ENCODE measurements around the gene CREB5. TPM values are rescaled to one million over a fixed set of nuclear protein-coding genes. Genes with fewer than 3 reads are reported as not detected.
A peak's percentile ranks its signal among the peaks of the same experiment; 100 is the strongest.

CREB5 gene
- total RNA-seq, 2 donors from 2014 or later: 0.81 to 1.8 TPM

DNA sequence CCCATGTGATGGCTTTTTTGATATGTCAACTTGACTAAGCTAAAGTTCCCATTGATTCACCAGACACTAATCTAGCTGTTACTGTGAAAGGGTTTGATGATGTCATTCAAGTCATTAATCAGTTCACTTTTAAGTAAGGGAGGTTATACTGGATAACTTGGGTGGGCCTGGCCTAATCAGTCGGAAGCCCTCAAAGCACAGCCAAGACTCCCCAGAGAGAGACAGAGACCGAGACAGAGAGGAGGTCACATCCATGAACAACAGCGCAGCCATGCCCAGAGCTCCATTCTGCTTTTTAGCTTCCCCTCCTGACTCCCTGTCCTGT is 442.4 kb downstream of the CREB5 start:
- Mint-ChIP-seq H3K4me3 (peak overlapping the region; percentile 76), H3K27me3 (peaks cover 55% of the 10 kb centered on the region)
- no peak for DNase-seq

DNA sequence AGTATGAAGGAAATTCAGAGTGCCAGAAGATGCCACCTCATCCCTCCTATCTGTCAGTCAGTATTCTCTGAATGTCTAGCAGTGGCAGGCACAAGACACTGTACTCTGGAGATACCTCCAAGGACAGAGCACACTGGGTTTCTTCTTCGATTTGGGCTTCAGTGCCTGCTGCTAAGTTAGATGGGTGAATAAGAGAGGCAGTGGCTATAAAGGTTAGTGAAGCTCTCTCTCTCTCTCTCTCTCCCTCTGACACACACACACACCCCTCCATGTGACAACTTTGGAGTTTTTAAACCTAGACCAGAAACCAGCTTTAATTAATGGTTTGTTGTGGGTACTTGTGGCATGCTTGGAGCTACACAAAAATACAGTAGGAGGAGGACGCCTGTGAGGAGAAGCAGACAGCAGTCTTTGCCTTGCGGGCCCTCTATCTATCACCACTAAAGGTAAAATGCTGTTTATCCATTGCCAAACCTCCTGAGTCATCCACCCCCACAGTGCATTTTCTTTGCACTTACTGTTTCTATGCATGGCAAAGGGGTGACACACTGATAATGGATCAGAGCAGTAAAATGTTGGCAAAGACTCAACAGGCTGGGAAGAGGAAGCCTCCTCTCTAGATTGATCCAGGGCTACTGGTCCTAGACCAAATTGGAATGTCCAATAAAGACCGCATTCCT is 443.4 kb downstream of the CREB5 start:
- no peaks in the 10 kb centered on the region for H3K9me3 ChIP-seq (ENCODE audit: control insufficient read depth, low read length, poor library complexity, severe bottlenecking)
- DNase-seq (no peak), ATAC-seq (no peak)
- Mint-ChIP-seq H3K4me3 (peak overlapping the region; percentile 36), H3K4me1 (peaks cover 6% of the 10 kb centered on the region), H3K36me3 (ENCODE audit: low read depth) (peaks cover 3% of the 10 kb centered on the region), H3K27me3 (peaks cover 63% of the 10 kb centered on the region), H3K27ac (no peak overlapping the region)

More for the DNA sequence above, 442.4 kb downstream of the CREB5 start:
- no peaks in the 10 kb centered on the region for H3K9me3 ChIP-seq (ENCODE audit: control insufficient read depth, low read length, poor library complexity, severe bottlenecking)
- ATAC-seq: no peak
- Mint-ChIP-seq H3K4me1 (peaks cover 6% of the 10 kb centered on the region), H3K27ac (no peak overlapping the region), H3K36me3 (ENCODE audit: low read depth) (peaks cover 3% of the 10 kb centered on the region)

DNA sequence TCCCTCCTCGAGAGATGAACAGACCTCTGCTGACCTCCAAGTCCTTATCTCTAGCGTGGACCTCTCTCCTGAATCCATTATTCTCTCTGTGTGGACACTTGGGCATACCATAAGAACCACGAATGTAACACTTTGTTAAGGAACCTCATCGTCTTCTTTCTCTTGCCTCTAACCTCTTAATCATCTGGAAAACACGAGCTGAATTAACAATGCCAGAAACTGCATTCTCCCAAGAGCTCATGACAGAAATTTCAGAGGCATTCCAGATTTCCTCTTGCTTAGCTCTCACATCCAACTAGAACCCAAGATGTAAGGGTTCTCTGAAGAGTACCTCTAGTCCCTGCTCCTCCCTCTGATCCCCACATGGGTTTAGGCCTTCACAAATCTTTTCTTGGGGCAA is 444.3 kb downstream of the CREB5 start:
- DNase-seq (no peak), ATAC-seq (no peak)
- Mint-ChIP-seq H3K4me3 (no peak overlapping the region), H3K4me1 (peaks cover 6% of the 10 kb centered on the region), H3K27ac (no peak overlapping the region), H3K36me3 (ENCODE audit: low read depth) (peaks cover 3% of the 10 kb centered on the region), H3K27me3 (peaks cover 62% of the 10 kb centered on the region)
- H3K9me3 ChIP-seq (ENCODE audit: control insufficient read depth, low read length, poor library complexity, severe bottlenecking): no peaks in the 10 kb centered on the region

- Mint-ChIP-seq H3K4me3 (no peak overlapping the region), H3K27me3 (peaks cover 50% of the 10 kb centered on the region), H3K36me3 (ENCODE audit: low read depth) (peaks cover 3% of the 10 kb centered on the region), H3K27ac (no peak overlapping the region), H3K4me1 (peaks cover 8% of the 10 kb centered on the region)
- DNase-seq (no peak), ATAC-seq (no peak)
- H3K9me3 ChIP-seq (ENCODE audit: control insufficient read depth, low read length, poor library complexity, severe bottlenecking): no peaks in the 10 kb centered on the region
Measured at GRCh38 chr7:28858206-28858605, 445.9 kb downstream of the CREB5 start.

DNA sequence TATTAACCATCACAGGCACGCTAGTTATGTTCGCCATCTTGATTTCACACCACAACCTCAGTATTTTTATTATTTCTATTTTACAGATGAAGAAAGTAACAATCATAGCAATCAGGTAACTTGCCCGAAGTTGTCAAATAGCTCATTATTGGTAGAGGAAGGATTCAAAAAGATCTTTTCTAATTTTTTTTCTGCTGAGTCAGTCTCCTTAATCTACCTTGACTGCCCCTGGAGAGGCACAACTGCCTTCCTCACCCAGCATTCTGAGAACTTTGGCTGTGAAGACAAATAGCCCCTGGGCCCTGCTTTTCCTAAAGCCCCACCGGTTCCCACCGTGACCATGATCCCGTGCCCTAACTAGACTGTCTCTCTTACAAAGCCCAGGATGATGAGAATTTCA is 446.6 kb downstream of the CREB5 start:
- Mint-ChIP-seq H3K27ac (no peak overlapping the region), H3K4me3 (no peak overlapping the region), H3K36me3 (ENCODE audit: low read depth) (peaks cover 3% of the 10 kb centered on the region), H3K4me1 (peaks cover 5% of the 10 kb centered on the region), H3K27me3 (peaks cover 46% of the 10 kb centered on the region)
- DNase-seq (no peak), ATAC-seq (no peak)
- H3K9me3 ChIP-seq (ENCODE audit: control insufficient read depth, low read length, poor library complexity, severe bottlenecking): no peaks in the 10 kb centered on the region

- DNase-seq: no peak
- Mint-ChIP-seq H3K27ac (no peak overlapping the region), H3K36me3 (ENCODE audit: low read depth) (peaks cover 3% of the 10 kb centered on the region), H3K4me3 (no peak overlapping the region), H3K4me1 (peaks cover 4% of the 10 kb centered on the region), H3K27me3 (peaks cover 38% of the 10 kb centered on the region)
- H3K9me3 ChIP-seq (ENCODE audit: control insufficient read depth, low read length, poor library complexity, severe bottlenecking): no peaks in the 10 kb centered on the region
- ATAC-seq: no peak
Measured at GRCh38 chr7:28861825-28862224, 449.5 kb downstream of the CREB5 start.

DNA sequence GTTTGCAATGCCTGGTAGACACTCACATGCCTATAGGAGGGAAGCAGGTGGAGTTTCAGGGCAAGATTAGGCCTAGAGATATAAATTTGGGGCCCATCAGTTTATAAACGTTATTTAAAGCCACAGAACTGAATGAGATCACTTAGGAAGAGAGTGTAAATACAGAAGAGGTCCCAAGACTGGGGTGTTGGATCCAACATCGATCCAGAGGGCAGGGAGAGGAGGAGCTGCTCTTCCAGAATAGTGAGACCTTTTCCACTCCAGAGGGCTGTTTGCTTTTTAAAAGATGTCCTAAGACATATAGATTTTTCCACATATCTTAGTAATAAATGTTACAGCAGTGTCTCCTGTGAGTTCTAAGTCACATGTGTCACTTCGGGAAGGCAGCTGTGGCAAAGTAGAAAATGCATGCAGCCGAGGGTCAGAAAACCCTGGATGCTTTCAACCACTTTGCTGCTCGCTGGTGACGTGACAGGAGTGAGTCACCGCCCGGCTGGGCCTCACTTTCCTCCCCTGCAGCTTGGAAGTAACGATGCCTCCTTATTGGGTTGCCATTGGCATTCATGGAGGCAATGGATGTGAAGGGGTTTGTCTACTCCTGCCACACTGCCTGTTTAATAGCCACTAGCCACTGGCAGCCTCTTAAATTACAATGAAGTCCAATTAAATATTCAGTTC is 450.4 kb downstream of the CREB5 start:
- Mint-ChIP-seq H3K27me3 (peaks cover 39% of the 10 kb centered on the region), H3K4me3 (no peak overlapping the region), H3K27ac (no peak overlapping the region), H3K4me1 (peaks cover 4% of the 10 kb centered on the region), H3K36me3 (ENCODE audit: low read depth) (no peaks in the 10 kb centered on the region)
- ATAC-seq (no peak), DNase-seq (no peak)
- no peaks in the 10 kb centered on the region for H3K9me3 ChIP-seq (ENCODE audit: control insufficient read depth, low read length, poor library complexity, severe bottlenecking)

DNA sequence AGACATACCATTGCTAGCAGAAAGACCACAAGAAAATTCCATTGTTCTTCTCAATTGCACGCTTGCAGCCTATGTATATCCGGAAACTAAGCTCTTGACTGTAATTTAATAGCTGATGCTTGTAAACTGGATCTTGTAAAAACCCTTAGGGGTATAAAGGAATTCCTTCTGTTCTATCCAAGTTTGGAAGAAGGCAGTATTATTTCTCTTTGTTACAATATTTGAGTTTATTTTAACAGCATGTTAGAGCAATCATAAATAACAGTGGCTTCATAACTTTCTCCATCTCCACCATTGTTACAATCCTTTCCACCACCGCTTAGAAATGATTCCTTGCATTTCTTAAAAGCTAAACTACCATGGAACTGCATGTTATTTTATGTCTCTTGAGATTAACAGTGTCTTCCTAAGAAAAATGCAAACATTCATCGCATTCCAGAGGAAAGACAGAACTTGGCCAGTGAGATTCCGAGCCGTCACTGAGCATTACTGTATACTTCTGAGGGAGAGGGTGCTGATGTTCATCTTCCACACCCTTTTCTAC is 453.4 kb downstream of the CREB5 start:
- ATAC-seq (no peak), DNase-seq (no peak)
- peaks cover 2% of the 10 kb centered on the region for H3K9me3 ChIP-seq (ENCODE audit: control insufficient read depth, low read length, poor library complexity, severe bottlenecking)
- Mint-ChIP-seq H3K4me3 (no peak overlapping the region), H3K27me3 (peaks cover 49% of the 10 kb centered on the region), H3K27ac (no peak overlapping the region), H3K36me3 (ENCODE audit: low read depth) (no peaks in the 10 kb centered on the region), H3K4me1 (peaks cover 4% of the 10 kb centered on the region)

GRCh38 chr7:28868712-28869111 is 456.4 kb downstream of the CREB5 start:
- DNase-seq: no peak
- Mint-ChIP-seq H3K4me1 (peaks cover 2% of the 10 kb centered on the region), H3K4me3 (no peak overlapping the region), H3K27me3 (peaks cover 48% of the 10 kb centered on the region), H3K27ac (no peak overlapping the region), H3K36me3 (ENCODE audit: low read depth) (no peaks in the 10 kb centered on the region)
- no peak for ATAC-seq
- H3K9me3 ChIP-seq (ENCODE audit: control insufficient read depth, low read length, poor library complexity, severe bottlenecking): peaks cover 2% of the 10 kb centered on the region

GRCh38 chr7:28871077-28871476 is 458.8 kb downstream of the CREB5 start:
- H3K9me3 ChIP-seq (ENCODE audit: control insufficient read depth, low read length, poor library complexity, severe bottlenecking): peaks cover 2% of the 10 kb centered on the region
- Mint-ChIP-seq H3K4me3 (no peak overlapping the region), H3K27me3 (peaks cover 35% of the 10 kb centered on the region), H3K36me3 (ENCODE audit: low read depth) (no peaks in the 10 kb centered on the region), H3K4me1 (no peaks in the 10 kb centered on the region), H3K27ac (no peak overlapping the region)
- DNase-seq: no peak
- no peak for ATAC-seq

- Mint-ChIP-seq H3K27me3 (peaks cover 30% of the 10 kb centered on the region), H3K36me3 (ENCODE audit: low read depth) (no peaks in the 10 kb centered on the region), H3K4me3 (no peak overlapping the region), H3K27ac (no peak overlapping the region), H3K4me1 (no peaks in the 10 kb centered on the region)
- DNase-seq: no peak
- peaks cover 2% of the 10 kb centered on the region for H3K9me3 ChIP-seq (ENCODE audit: control insufficient read depth, low read length, poor library complexity, severe bottlenecking)
- ATAC-seq: no peak
Measured at GRCh38 chr7:28871631-28872030, 459.3 kb downstream of the CREB5 start.

DNA sequence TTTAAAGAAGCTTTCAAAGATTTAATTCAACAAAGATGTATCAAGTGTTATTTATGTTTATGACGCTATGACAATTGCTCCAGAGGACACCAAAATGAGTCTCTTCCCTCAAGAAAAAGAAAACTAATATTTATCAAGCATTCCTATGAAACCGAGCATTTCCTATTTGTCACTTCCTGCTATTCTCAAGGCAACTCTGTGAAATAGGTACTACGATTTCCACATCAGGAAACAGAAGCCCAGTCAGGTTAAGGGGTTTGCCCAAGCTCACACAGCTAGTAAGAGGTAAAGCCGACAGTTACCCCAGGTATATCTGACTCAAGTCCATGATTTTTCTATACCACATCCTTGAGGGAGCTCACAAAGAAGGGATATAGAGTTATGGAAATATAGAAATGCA is 459.9 kb downstream of the CREB5 start:
- H3K27me3 Mint-ChIP-seq: peaks cover 29% of the 10 kb centered on the region
- DNase-seq (no peak), ATAC-seq (no peak)
- H3K36me3 Mint-ChIP-seq (ENCODE audit: low read depth): no peaks in the 10 kb centered on the region
- H3K4me3 Mint-ChIP-seq: no peak overlapping the region
- no peaks in the 10 kb centered on the region for H3K4me1 Mint-ChIP-seq
- H3K9me3 ChIP-seq (ENCODE audit: control insufficient read depth, low read length, poor library complexity, severe bottlenecking): peaks cover 2% of the 10 kb centered on the region
- no peak overlapping the region for H3K27ac Mint-ChIP-seq

DNA sequence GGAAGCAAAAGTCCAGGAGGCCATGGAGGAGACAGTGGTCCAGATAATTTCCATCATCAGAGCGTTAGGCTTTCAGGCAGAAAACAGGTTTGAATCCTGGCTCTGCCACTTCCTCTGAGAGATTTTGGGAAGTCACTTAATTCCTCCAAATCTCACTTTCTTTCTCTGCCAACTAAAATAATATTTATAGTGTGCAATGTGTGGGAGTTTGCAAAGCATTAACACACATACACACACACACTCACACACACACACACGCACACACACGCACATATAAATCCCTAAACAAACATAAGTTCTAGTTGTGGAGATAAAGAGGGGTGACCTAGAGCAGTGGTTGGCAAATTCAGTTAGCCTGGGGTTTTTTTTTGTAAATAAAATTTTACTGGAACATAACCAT is 461.0 kb downstream of the CREB5 start:
- Mint-ChIP-seq H3K4me1 (no peaks in the 10 kb centered on the region), H3K27me3 (peaks cover 21% of the 10 kb centered on the region), H3K36me3 (ENCODE audit: low read depth) (no peaks in the 10 kb centered on the region), H3K4me3 (no peak overlapping the region), H3K27ac (no peak overlapping the region)
- DNase-seq (no peak), ATAC-seq (no peak)
- peaks cover 2% of the 10 kb centered on the region for H3K9me3 ChIP-seq (ENCODE audit: control insufficient read depth, low read length, poor library complexity, severe bottlenecking)

GRCh38 chr7:28874001-28874400 is 461.7 kb downstream of the CREB5 start:
- ATAC-seq (no peak), DNase-seq (no peak)
- Mint-ChIP-seq H3K27me3 (peaks cover 16% of the 10 kb centered on the region), H3K4me1 (no peaks in the 10 kb centered on the region), H3K36me3 (ENCODE audit: low read depth) (no peaks in the 10 kb centered on the region), H3K27ac (no peak overlapping the region), H3K4me3 (no peak overlapping the region)
- peaks cover 2% of the 10 kb centered on the region for H3K9me3 ChIP-seq (ENCODE audit: control insufficient read depth, low read length, poor library complexity, severe bottlenecking)
